Endothelial cell of umbilical vein (primary cell): ENCODE data around the gene MMD. TPM values are rescaled to one million over a fixed set of nuclear protein-coding genes. Genes with fewer than 3 reads are reported as not detected.

Experiments used
- BruUV-seq: library from RNA; stranded (reverse); fragments of 400-500 nt; replicated peaks from 2 replicates; lab custom pipeline; 2021; lab: Mats Ljungman, UMichigan
- CTCF ChIA-PET: fragments of 300-600, 350-600 bp; sonication (Branson Sonifier 250); formaldehyde crosslinking; loops from one replicate; lab custom pipeline; 2021; ENCODE audit warnings: antibody characterized with exemption, inconsistent platforms; lab: Charles Lee
- POLR2A ChIA-PET: fragments of 300-600, 350-600 bp; sonication (Branson Sonifier 250); formaldehyde crosslinking; loops from one replicate; lab custom pipeline; 2021; ENCODE audit warnings: antibody characterized with exemption, inconsistent platforms; lab: Charles Lee
- DNase-seq: peaks from one replicate; pipeline ENCODE4 v3.0.0-alpha.2; 2011; ENCODE audit warnings: low read depth, low spot score
- FAIRE-seq: peaks from 2 replicates; lab custom pipeline; 2011; peaks lifted over from hg19 to GRCh38; lab: Jason Lieb, UNC
- H2AFZ ChIP-seq: 2 replicates; pipeline ENCODE4 v1.6.0; 2012; ENCODE audit warnings: low read depth, low read length, control low read depth, inconsistent platforms
- H3K27ac ChIP-seq: 2 replicates; pipeline ENCODE4 v1.5.1; 2011; ENCODE audit warnings: low read depth, mild to moderate bottlenecking, control low read depth, low read length, moderate library complexity; ENCODE audit not compliant: insufficient read depth
- H3K27me3 ChIP-seq, 2 experiments: 2 replicates each; pipeline versions ENCODE4 v1.6.0 to v1.6.1; 2011; ENCODE audit warnings: low read length in 2 of 2, mixed read lengths in 1 of 2; ENCODE audit not compliant: control insufficient read depth in 2 of 2, insufficient read depth in 2 of 2
- H3K36me3 ChIP-seq, 2 experiments: 2 replicates in 1 of 2; 3 replicates in 1 of 2; pipeline ENCODE4 v1.5.1; 2011; ENCODE audit warnings: low read length in 2 of 2, mild to moderate bottlenecking in 1 of 2, moderate library complexity in 1 of 2; ENCODE audit not compliant: control insufficient read depth in 2 of 2, insufficient read depth in 2 of 2; ENCODE audit errors: extremely low read depth in 1 of 2
- H3K4me1 ChIP-seq: 3 replicates; pipeline ENCODE4 v1.5.1; 2011; ENCODE audit warnings: mild to moderate bottlenecking, low read length; ENCODE audit not compliant: control insufficient read depth, insufficient read depth; ENCODE audit errors: extremely low read depth
- H3K4me2 ChIP-seq: 2 replicates; pipeline ENCODE4 v1.6.1; 2011; ENCODE audit warnings: low read length, control low read depth, mixed read lengths; ENCODE audit not compliant: insufficient read depth
- H3K4me3 ChIP-seq, 3 experiments: fragments of 200-600 bp in 1 of 3; sonication (generic), shearing (Covaris generic) in 1 of 3; replicated peaks in 1 of 3; 2 replicates each; pipeline ENCODE4 v1.5.1; 2011 to 2016; ENCODE audit warnings: control low read depth in 3 of 3, low read length in 3 of 3, mild to moderate bottlenecking in 2 of 3, inconsistent platforms in 1 of 3, low read depth in 1 of 3, moderate library complexity in 1 of 3; ENCODE audit not compliant: insufficient read depth in 1 of 3
- H3K79me2 ChIP-seq: 2 replicates; pipeline ENCODE4 v1.6.0; 2012; ENCODE audit warnings: low read length, inconsistent platforms; ENCODE audit not compliant: control insufficient read depth, insufficient read depth
- H3K9ac ChIP-seq: replicated peaks from 2 replicates; pipeline ENCODE3; 2011; ENCODE audit warnings: low read length, control low read depth; ENCODE audit not compliant: insufficient read depth; ENCODE audit errors: extremely low read depth
- H3K9me1 ChIP-seq: replicated peaks from 3 replicates; pipeline ENCODE4 v1.6.0; 2011; ENCODE audit warnings: mild to moderate bottlenecking, low read length; ENCODE audit not compliant: control insufficient read depth, insufficient read depth; ENCODE audit errors: extremely low read depth
- H3K9me3 ChIP-seq: replicated peaks from 2 replicates; pipeline ENCODE4 v1.5.1; 2012; ENCODE audit warnings: low read length, inconsistent platforms; ENCODE audit not compliant: control insufficient read depth, insufficient read depth
- H4K20me1 ChIP-seq: replicated peaks from 2 replicates; pipeline ENCODE3; 2011; ENCODE audit warnings: mild to moderate bottlenecking, low read length; ENCODE audit not compliant: control insufficient read depth, insufficient read depth; ENCODE audit errors: extremely low read depth
- CTCF ChIP-seq, 2 donors: IDR thresholded peaks; 1 replicate in 1 of 2; 2 replicates in 1 of 2; pipeline ENCODE4 v1.5.1; 2011; ENCODE audit warnings: low read length in 2 of 2, mild to moderate bottlenecking in 2 of 2, moderate library complexity in 2 of 2, control low read depth in 1 of 2, inconsistent platforms in 1 of 2, low read depth in 1 of 2; ENCODE audit not compliant: insufficient read depth in 1 of 2; ENCODE audit errors: extremely low read depth in 1 of 2
- EZH2 ChIP-seq: IDR thresholded peaks from 2 replicates; pipeline ENCODE4 v1.6.1; 2012; ENCODE audit warnings: borderline replicate concordance, low read depth, mild to moderate bottlenecking, moderate library complexity, low read length, inconsistent platforms; ENCODE audit not compliant: severe bottlenecking
- FOS ChIP-seq: IDR thresholded peaks from 2 replicates; pipeline ENCODE4 v1.6.1; 2011; ENCODE audit warnings: mild to moderate bottlenecking, low read length, moderate library complexity, borderline replicate concordance; ENCODE audit not compliant: insufficient read depth
- GATA2 ChIP-seq: IDR thresholded peaks from 2 replicates; pipeline ENCODE4 v1.7.0; 2011; ENCODE audit warnings: low read depth, mild to moderate bottlenecking, moderate library complexity, mixed read lengths, low read length; ENCODE audit not compliant: insufficient read length, insufficient read depth
- JUN ChIP-seq: IDR thresholded peaks from 2 replicates; pipeline ENCODE4 v1.6.1; 2011; ENCODE audit warnings: borderline replicate concordance, low read depth; ENCODE audit not compliant: insufficient read length, insufficient read depth
- MAX ChIP-seq: IDR thresholded peaks from 2 replicates; pipeline ENCODE4 v1.6.1; 2011; ENCODE audit not compliant: insufficient read depth, insufficient read length
- MYC ChIP-seq: IDR thresholded peaks from one replicate; pipeline ENCODE4 v1.6.1; 2011; ENCODE audit warnings: mild to moderate bottlenecking, low read depth, low read length
- POLR2A ChIP-seq: IDR thresholded peaks from 2 replicates; pipeline ENCODE4 v1.6.1; 2012; ENCODE audit warnings: low read depth, mild to moderate bottlenecking, control low read depth, low read length
- POLR2AphosphoS5 ChIP-seq: IDR thresholded peaks from 2 replicates; pipeline ENCODE4 v1.6.1; 2012; ENCODE audit warnings: low read depth, mild to moderate bottlenecking, control low read depth, low read length, moderate library complexity; ENCODE audit not compliant: insufficient read depth
- dilution Hi-C: fragments of 300-500 bp; cut with MboI; formaldehyde crosslinking; loops from one replicate; pipeline ENCODE4 v1.15.0; 2019; ENCODE audit warnings: low sequenced_read_pairs; ENCODE audit not compliant: extremely low pct_ligation_motif_present
- intact Hi-C: fragments of 100-400 bp; cut with micrococcal nuclease; formaldehyde crosslinking; loops from one replicate; pipeline ENCODE4 v1.10.0; 2022
- polyA plus RNA-seq, 4 experiments: library from polyadenylated mRNA; depleted of rRNA in 3 of 4; stranded (reverse) in 3 of 4; unstranded in 1 of 4; fragments of >200 nt; gene quantifications; 2 replicates each; pipeline versions ENCODE4 v1.2.1 to v1.2.3, GENCODE V29; 2011 to 2012; ENCODE audit warnings: missing spikeins in 1 of 4
- total RNA-seq: library from RNA; stranded (reverse); gene quantifications from 2 replicates; pipeline ENCODE4 v1.2.3, GENCODE V29; 2021

The MMD gene
- total and polyA plus RNA-seq, 2 donors (not counting 3 experiments of a cell fraction or from before 2014, with no cell fraction given): 5.6 to 9.3 TPM

GRCh38 chr17:55410722-55411462 lies 10.7 kb downstream of the MMD start:
- ChIA-PET CTCF (interaction anchor here (0.8 to 1.1 kb wide), 2 partner anchors 12 to 57 kb away, joined by 3 read pairs; no protein-coding TSS in a partner anchor), POLR2A (no interaction called here)
- H3K4me2 ChIP-seq: no peak overlapping the region
- FAIRE-seq (no peak), DNase-seq (no peak)
- BruUV-seq: no TSS peak
- H2AFZ ChIP-seq: no peak overlapping the region
- no peaks in the 10 kb centered on the region for H3K4me1 ChIP-seq
- dilution Hi-C loops (no loop called here), intact Hi-C loops (no loop called here)
- H3K9me1 ChIP-seq: no peaks in the 10 kb centered on the region
- H4K20me1 ChIP-seq: no peaks in the 10 kb centered on the region
- no peaks in the 10 kb centered on the region for H3K79me2 ChIP-seq
- H3K9ac ChIP-seq: no peak overlapping the region
- no peaks in the 10 kb centered on the region for H3K27me3 ChIP-seq
- no peak for TF ChIP-seq POLR2AphosphoS5
- no peak for TF ChIP-seq CTCF (IDR thresholded peaks at IDR 0.05; ENCODE audit: extremely low read depth in 1 of 2, insufficient read depth in 1 of 2, low read depth in 1 of 2, low read length in 2 of 2)
- no peak for TF ChIP-seq MYC
- no peak for TF ChIP-seq JUN
- TF ChIP-seq FOS: no peak
- no peak for TF ChIP-seq EZH2
- no peak for TF ChIP-seq POLR2A
- TF ChIP-seq MAX: no peak
- no peak for TF ChIP-seq GATA2
- H3K4me3 ChIP-seq: no peak overlapping the region
- no peak overlapping the region for H3K27ac ChIP-seq
- no peaks in the 10 kb centered on the region for H3K9me3 ChIP-seq
- peaks cover 0 to 2% of the 10 kb centered on the region in 2 experiments for H3K36me3 ChIP-seq
